Renal pelvis (tissue), 4 donors: ENCODE results near the gene ZNF358. TPM values are rescaled to one million over a fixed set of nuclear protein-coding genes. Genes with fewer than 3 reads are reported as not detected.

Experiments used
- DNase-seq: peaks from one replicate; pipeline ENCODE4 v3.0.0-alpha.2; 2013
- polyA plus RNA-seq, 3 donors: library from polyadenylated mRNA; unstranded; fragments of 120-200 nt; gene quantifications; one replicate each; pipeline ENCODE4 v1.2.1, GENCODE V29; 2013; ENCODE audit not compliant: insufficient read length in 3 of 3

Gene ZNF358
- polyA plus RNA-seq, 3 donors, result 53.7 to 70.8 (median 64.5) TPM

- DNase-seq, result no peak
These were observed 36.9 kb downstream of the ZNF358 start for GRCh38 chr19:7552781-7553180.

- no peak for DNase-seq
These were observed 38.7 kb downstream of the ZNF358 start for GRCh38 chr19:7554565-7554964.

DNA sequence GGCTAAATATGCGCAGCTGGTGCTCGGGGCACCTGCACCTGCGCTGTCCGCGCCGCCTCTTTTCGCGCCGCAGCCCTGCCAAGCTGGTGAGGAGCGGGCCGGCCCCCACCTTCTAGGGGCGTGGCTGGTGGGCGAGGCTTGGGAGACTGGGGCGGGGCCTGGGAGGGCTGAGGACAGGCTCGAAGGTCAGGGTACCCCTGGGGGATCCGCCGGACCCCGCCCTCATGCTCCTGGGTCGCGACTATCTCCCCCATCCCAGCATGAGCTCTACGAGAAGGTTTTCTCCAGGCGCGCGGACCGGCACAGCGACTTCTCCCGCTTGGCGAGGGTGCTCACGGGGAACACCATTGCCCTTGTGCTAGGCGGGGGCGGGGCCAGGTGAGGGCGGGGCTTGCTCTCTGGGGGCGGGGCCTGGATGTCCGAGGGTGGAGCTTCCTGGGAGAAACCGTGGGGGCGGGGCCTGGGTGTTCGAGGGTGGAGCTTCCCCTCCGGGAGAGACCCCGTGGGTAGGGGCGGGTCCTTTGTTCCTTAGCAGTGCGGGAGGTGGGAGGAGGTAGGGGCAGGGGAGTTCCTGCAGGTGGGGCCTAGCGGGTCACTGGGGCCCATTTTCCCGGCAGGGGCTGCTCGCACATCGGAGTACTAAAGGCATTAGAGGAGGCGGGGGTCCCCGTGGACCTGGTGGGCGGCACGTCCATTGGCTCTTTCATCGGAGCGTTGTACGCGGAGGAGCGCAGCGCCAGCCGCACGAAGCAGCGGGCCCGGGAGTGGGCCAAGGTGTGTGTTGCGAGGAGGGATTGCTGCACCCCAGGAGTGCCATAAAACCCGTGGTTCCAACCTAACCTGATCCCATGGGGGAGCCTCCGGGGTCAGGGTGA lies 39.3 kb downstream of the ZNF358 start:
- DNase-seq, result no peak

GRCh38 chr19:7556696-7557315 lies 40.9 kb downstream of the ZNF358 start:
- no peak for DNase-seq

GRCh38 chr19:7558667-7559066 lies 42.8 kb downstream of the ZNF358 start:
- no peak for DNase-seq

GRCh38 chr19:7559102-7559501 lies 43.2 kb downstream of the ZNF358 start:
- no peak for DNase-seq

- no peak for DNase-seq
These were observed 44.4 kb downstream of the ZNF358 start for GRCh38 chr19:7560255-7560654.

- no peak for DNase-seq
These were observed 45.4 kb downstream of the ZNF358 start for GRCh38 chr19:7561325-7561724.

GRCh38 chr19:7562646-7563393 lies 46.9 kb downstream of the ZNF358 start:
- no peak for DNase-seq

GRCh38 chr19:7564866-7565265 lies 49.0 kb downstream of the ZNF358 start:
- DNase-seq, result no peak

DNA sequence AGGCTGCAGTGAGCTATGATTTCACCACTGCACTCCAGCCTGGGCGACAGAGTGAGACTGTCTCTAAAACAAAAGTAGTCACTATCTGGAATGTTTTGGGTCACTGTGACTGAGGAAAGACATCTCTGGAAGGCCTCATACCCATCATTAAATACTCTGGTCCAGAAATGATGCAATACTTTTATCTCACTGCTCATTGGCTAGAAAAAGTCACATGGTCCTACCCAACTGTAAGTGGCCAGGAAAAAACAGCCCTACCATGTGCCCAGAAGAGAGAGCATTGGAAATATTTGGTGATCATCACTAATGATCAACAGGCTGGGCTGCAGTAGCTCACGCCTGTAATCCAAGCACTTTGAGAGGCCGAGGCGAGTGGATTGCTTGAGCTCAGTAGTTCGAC lies 49.4 kb downstream of the ZNF358 start:
- no peak for DNase-seq

Other genes starting within 250 kb of the ZNF358 start
- 10 to 100 TPM; 25.0 to 37.6 (median 31.3) TPM for gene INSR, start 221.7 kb upstream of the ZNF358 start, polyA plus RNA-seq
- gene ARHGEF18, start 167.2 kb upstream of the ZNF358 start, polyA plus RNA-seq, result 10 to 100 TPM; 32.1 to 38.1 (median 34.3) TPM
- 10 to 100 TPM in 1 of 3 donors, 1 to 10 TPM in 2; 7.0 to 10.8 (median 9.2) TPM for gene PEX11G, start 27.1 kb upstream of the ZNF358 start, polyA plus RNA-seq
- 10 to 100 TPM; 18.5 to 20.0 (median 19.8) TPM for gene MCOLN1, start 6.5 kb downstream of the ZNF358 start, polyA plus RNA-seq
- gene PNPLA6, start 19.6 kb downstream of the ZNF358 start, polyA plus RNA-seq, result 10 to 100 TPM; 42.2 to 46.0 (median 42.8) TPM
- gene CAMSAP3, start 79.8 kb downstream of the ZNF358 start, polyA plus RNA-seq, result 10 to 100 TPM; 25.0 to 28.6 (median 26.2) TPM
- 10 to 100 TPM; 37.5 to 47.5 (median 44.2) TPM for gene XAB2, start 113.4 kb downstream of the ZNF358 start, polyA plus RNA-seq
- 100 to 1,000 TPM; 105 to 133 (median 113) TPM for gene PET100, start 113.7 kb downstream of the ZNF358 start, polyA plus RNA-seq
- 1 to 10 TPM in 2 of 3 donors, under 1 TPM in 1; 0.91 to 2.1 (median 1.0) TPM for gene PCP2, start 117.6 kb downstream of the ZNF358 start, polyA plus RNA-seq
- 10 to 100 TPM; 61.8 to 89.2 (median 81.4) TPM for gene STXBP2, start 121.0 kb downstream of the ZNF358 start, polyA plus RNA-seq
- 1 to 10 TPM; 1.3 to 2.2 (median 1.4) TPM for gene RETN, start 152.9 kb downstream of the ZNF358 start, polyA plus RNA-seq
- under 1 TPM; 0.21 to 0.53 (median 0.21) TPM for gene MCEMP1, start 161.0 kb downstream of the ZNF358 start, polyA plus RNA-seq
- gene TRAPPC5, start 164.7 kb downstream of the ZNF358 start, polyA plus RNA-seq, result 10 to 100 TPM; 60.2 to 81.9 (median 65.1) TPM
- under 1 TPM in 2 of 3 donors, not detected in 1; 0.12 to 0.17 TPM for gene FCER2, start 186.0 kb downstream of the ZNF358 start, polyA plus RNA-seq
- gene CLEC4G, start 216.0 kb downstream of the ZNF358 start, polyA plus RNA-seq, result not detected
- 1 to 10 TPM in 2 of 3 donors, under 1 TPM in 1; 1.00 to 1.9 (median 1.5) TPM for gene CD209, start 231.4 kb downstream of the ZNF358 start, polyA plus RNA-seq
- 1 to 10 TPM; 2.4 to 3.9 (median 3.9) TPM for gene CLEC4M, start 247.1 kb downstream of the ZNF358 start, polyA plus RNA-seq